CD1c-positive myeloid dendritic cell (primary cell): ENCODE results near the gene ELF2.
"Not testable (repeated sequence)": the region's sequence is repeated elsewhere in the genome, so short reads cannot be mapped to it uniquely, and the experiment has no call there.

ENCODE experiments used
- DNase-seq: peaks from one replicate; pipeline ENCODE4 v3.0.0-alpha.2; 2016; ENCODE audit errors: extremely low spot score

ELF2 gene

GRCh38 chr4:139144161-139144859 is 32.7 kb downstream of the ELF2 start:
- DNase-seq = peak; percentile 77

DNA sequence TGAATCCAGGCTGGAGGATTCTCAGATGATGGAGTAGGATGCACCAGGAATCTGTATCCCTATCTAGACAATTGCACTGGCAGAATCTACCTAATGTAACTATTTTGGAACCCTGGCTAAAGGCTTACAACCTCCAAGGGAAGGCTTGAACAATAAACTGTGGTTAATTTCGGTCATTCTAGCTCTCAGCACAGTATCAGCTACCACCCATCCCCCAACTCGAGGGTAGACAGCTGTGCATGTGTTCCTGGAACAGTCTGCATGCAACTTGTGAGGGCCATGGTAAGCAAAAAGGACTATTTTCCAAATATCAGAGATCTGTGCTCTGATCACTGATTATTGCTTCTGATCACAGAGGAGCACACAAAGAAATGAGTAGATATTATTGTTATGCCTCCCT is 34.0 kb downstream of the ELF2 start:
- DNase-seq = no peak

GRCh38 chr4:139142087-139142486 is 34.9 kb downstream of the ELF2 start:
- no peak for DNase-seq

DNA sequence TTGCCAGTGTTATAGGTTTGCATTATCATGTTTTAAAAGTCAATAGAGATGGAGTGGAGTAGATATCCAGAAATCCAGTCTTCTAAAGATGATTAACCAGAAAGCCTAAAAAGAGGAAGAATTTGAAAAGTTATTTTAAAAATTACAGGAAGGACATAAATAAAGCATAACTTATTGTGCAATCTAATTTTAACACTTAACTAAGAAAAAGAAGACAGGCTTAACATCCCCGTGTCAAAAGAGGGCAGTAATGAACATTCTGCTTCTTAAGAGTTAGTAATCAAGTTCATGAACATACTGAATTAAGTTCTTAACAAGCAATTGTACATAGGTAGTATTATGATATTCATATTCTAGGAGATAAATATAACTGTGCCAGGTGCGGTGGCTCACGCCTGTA is 39.3 kb downstream of the ELF2 start:
- peak; percentile 37 for DNase-seq

- no peak for DNase-seq
Measured at GRCh38 chr4:139134403-139134802, 42.6 kb downstream of the ELF2 start.

- no peak for DNase-seq
Measured at GRCh38 chr4:139131209-139131870, 45.7 kb downstream of the ELF2 start.

- no peak for DNase-seq
Measured at GRCh38 chr4:139129206-139129605, 47.8 kb downstream of the ELF2 start.

DNA sequence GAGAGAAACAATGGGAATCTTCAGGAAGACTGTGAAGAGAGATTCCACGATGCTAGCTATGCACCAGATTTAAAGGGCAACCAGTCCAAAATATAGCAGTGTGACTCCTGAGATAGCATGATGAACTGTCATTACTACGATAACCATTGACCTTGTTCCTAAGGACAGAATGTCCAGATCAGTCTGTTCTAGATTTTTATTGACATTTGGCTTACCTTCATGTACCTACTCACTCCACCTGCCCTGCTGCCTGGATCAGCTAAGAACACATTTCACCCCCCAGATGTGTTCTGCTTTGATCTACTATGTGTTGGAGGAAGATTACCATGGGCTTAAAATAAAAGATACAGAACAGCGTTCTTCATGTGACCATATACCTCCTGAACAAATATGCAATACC is 50.1 kb downstream of the ELF2 start:
- no peak for DNase-seq

GRCh38 chr4:139123910-139124309 is 53.1 kb downstream of the ELF2 start:
- no peak for DNase-seq

DNA sequence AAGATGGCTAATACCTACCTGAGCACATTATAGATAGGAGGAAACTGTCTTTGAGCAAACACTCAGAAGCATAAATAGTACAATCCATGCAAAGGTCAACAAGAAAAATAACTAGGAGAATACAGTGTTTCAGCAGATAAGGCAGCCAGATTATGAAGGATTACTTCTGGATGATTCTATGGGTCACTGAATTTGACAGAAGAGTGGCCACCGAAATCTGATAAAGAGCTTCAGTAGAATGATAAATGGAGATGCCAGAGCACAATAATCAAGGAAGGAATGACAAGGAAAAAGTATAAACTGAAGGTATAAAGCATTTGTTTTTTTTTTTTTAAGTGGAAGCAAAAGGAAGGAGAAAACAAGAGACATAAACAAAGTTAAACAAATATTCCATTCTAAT is 58.7 kb downstream of the ELF2 start:
- no peak for DNase-seq

DNA sequence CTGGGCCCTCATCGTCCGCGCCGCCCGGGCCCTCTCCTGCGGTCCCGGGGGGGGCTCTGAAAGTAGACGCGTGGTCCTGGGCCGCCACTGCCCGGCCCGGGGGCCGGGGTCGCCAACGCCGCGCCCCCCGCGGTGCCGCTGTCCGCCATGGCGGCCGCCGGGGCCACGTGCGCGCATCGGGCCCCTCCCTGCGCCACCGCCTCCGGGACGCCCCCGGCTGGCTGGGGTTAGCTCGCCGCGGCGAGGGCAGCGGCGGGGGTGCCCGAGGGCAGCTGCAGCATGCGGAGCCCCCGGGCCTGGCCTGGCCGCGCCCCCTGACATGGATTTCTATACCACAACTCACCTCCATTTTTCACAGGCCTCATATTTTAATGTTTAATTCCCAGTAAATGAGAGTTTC is 61.8 kb downstream of the ELF2 start:
- no peak for DNase-seq

DNA sequence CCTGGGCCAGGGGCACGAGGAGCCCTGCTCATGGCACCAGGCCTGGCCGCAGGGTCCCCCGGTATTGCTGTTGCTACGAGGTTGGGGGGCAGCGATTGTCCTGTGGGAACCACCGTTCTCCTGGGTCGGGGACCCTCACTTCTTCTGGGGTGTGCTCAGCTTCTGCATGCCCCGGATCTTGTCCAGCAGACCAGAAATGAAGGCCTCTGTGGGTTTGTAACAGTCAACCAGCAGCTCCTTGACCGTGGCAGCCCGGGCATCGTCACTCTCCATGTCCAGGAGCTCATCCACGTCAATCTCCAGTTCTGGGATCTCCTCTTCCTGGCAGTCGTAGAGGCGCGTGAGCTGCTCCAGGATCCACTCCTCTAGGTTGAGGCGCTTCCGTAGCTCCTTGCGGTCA is 62.2 kb downstream of the ELF2 start:
- not testable (repeated sequence) for DNase-seq

- DNase-seq = no peak
Measured at GRCh38 chr4:139112650-139113049, 64.4 kb downstream of the ELF2 start.

GRCh38 chr4:139108567-139109128 is 68.4 kb downstream of the ELF2 start:
- DNase-seq = no peak

GRCh38 chr4:139099366-139099982 is 77.5 kb downstream of the ELF2 start:
- DNase-seq = peak; percentile 85

GRCh38 chr4:139092271-139092670 is 84.7 kb downstream of the ELF2 start:
- DNase-seq = no peak

DNA sequence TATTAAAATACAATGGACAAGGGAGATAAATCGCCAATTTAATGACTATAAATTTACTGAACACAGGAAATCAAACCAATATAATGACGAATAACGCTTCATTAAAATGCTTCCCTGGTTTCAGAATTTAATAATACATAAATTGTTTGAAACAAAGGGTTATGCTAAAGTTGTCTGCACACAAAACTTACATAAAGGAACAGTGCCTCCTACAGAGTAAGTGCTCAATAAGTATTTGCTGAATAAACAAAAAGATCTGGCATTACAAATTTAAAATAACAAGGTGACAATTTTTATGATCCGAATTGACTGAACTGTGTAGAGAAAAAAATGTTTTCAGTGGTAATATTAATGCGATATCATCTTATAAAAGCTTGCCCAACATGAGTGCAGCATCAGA is 91.9 kb downstream of the ELF2 start:
- DNase-seq = peak; percentile 22

DNA sequence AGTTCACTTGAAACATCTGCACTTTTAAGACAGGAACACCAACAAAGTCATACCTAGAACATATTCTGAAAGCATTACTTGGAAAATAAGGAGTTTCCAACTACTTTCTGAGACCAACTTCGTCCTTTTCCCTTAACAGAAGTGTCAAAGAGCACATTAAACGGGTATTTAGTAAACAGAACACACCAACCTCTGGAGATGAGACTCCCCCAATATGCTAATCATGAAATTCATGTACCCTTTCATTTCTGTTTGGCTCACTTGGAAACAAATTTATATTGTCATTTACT is 92.3 kb downstream of the ELF2 start:
- no peak for DNase-seq

GRCh38 chr4:139083956-139084803 is 92.8 kb downstream of the ELF2 start:
- DNase-seq = peak; percentile 89

DNA sequence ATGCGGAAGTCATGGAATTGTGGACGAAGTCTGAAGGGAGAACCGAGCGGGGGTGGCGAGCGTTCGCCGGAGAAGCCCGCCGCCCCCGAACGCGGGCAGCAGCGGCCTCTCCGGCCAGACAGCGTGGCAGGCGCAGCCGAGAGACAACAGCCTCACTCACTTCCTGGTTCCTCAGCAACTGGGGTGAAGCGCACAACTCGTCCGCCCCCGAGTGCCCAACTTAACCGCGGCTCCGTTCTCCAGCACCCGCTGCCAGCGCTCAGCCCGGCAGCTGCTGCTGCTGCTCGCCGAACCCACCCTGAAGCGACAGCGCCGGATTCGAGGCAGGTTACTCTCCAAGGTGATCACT is 93.4 kb downstream of the ELF2 start:
- DNase-seq = peak; percentile 84

- peak; percentile 97 for DNase-seq
Measured at GRCh38 chr4:139082750-139083606, 94.0 kb downstream of the ELF2 start.
